SK-N-SH (cell line): ENCODE measurements around the gene GAS2L1. TPM values are rescaled to one million over a fixed set of nuclear protein-coding genes. Genes with fewer than 3 reads are reported as not detected.

Experiments
- CTCF ChIA-PET: fragments of 300-600, 350-600 bp; formaldehyde crosslinking; extraction: SDS; loops from one replicate; lab custom pipeline; 2021; lab: Yijun Ruan, JAX
- POLR2A ChIA-PET: fragments of 350-600 bp; sonication (Branson Sonifier 250); formaldehyde crosslinking; extraction: SDS; loops from one replicate; lab custom pipeline; 2020; ENCODE audit warnings: antibody characterized with exemption, inconsistent platforms; lab: Yijun Ruan, JAX
- DNase-seq: peaks from one replicate; pipeline ENCODE4 v3.0.0; 2012
- H2AFZ ChIP-seq: fragments of 200-600 bp; sonication (generic); 2 replicates; pipeline ENCODE4 v1.8.1; 2016; ENCODE audit warnings: antibody characterized with exemption, mild to moderate bottlenecking, low read depth
- H3F3A ChIP-seq: fragments of 200-600 bp; sonication (generic); replicated peaks from 2 replicates; pipeline ENCODE3; 2016; ENCODE audit warnings: antibody characterized with exemption, mild to moderate bottlenecking; ENCODE audit not compliant: insufficient read depth
- H3K27ac ChIP-seq, 2 experiments: fragments of 200-500 bp in 1 of 2; fragments of 200-600 bp in 1 of 2; sonication (Bioruptor generic) in 1 of 2; sonication (generic), shearing (Covaris generic) in 1 of 2; 2 replicates each; pipeline versions ENCODE4 v1.5.1 to v1.6.1; 2014 to 2016; ENCODE audit warnings: low read depth in 2 of 2, inconsistent platforms in 1 of 2, low read length in 1 of 2, mild to moderate bottlenecking in 1 of 2, mixed read lengths in 1 of 2
- H3K27me3 ChIP-seq: fragments of 200-600 bp; sonication (generic), shearing (Covaris generic); 2 replicates; pipeline ENCODE4 v1.6.1; 2016; ENCODE audit warnings: mixed run types; ENCODE audit not compliant: insufficient read depth
- H3K36me3 ChIP-seq, 2 experiments: fragments of 200-500 bp in 1 of 2; fragments of 200-600 bp in 1 of 2; sonication (Bioruptor generic) in 1 of 2; sonication (generic) in 1 of 2; replicated peaks in 1 of 2; 2 replicates each; pipeline versions ENCODE3 to v1.5.1; 2014 to 2016; ENCODE audit warnings: low read length in 1 of 2, mild to moderate bottlenecking in 1 of 2; ENCODE audit not compliant: insufficient read depth in 2 of 2, control insufficient read depth in 1 of 2
- H3K4me1 ChIP-seq, 2 experiments: fragments of 200-500 bp in 1 of 2; fragments of 200-600 bp in 1 of 2; sonication (Bioruptor generic) in 1 of 2; sonication (generic), shearing (Covaris generic) in 1 of 2; 2 replicates each; pipeline versions ENCODE4 v1.5.1 to v1.6.1; 2014 to 2016; ENCODE audit warnings: low read depth in 1 of 2, low read length in 1 of 2, mixed run types in 1 of 2; ENCODE audit not compliant: insufficient read depth in 2 of 2, control insufficient read depth in 1 of 2
- H3K4me2 ChIP-seq: fragments of 200-600 bp; sonication (generic), shearing (Covaris generic); 2 replicates; pipeline ENCODE4 v1.6.1; 2017; ENCODE audit warnings: mixed run types
- H3K4me3 ChIP-seq, 2 experiments: fragments of 200-500 bp in 1 of 2; fragments of 200-600 bp in 1 of 2; sonication (Bioruptor generic) in 1 of 2; sonication (generic), shearing (Covaris generic) in 1 of 2; 2 replicates each; pipeline versions ENCODE4 v1.5.1 to v1.8.1; 2014 to 2016; ENCODE audit warnings: low read depth in 2 of 2, inconsistent platforms in 1 of 2, low read length in 1 of 2, mild to moderate bottlenecking in 1 of 2, mixed read lengths in 1 of 2, moderate library complexity in 1 of 2
- H3K79me2 ChIP-seq: fragments of 200-600 bp; sonication (generic); 2 replicates; pipeline ENCODE4 v1.8.1; 2017; ENCODE audit warnings: mild to moderate bottlenecking; ENCODE audit not compliant: insufficient read depth
- H3K9ac ChIP-seq: fragments of 200-600 bp; sonication (generic); 2 replicates; pipeline ENCODE4 v1.6.1; 2017; ENCODE audit warnings: mixed run types
- H3K9me2 ChIP-seq: fragments of 200-600 bp; sonication (generic); 2 replicates; pipeline ENCODE4 v1.6.1; 2017; ENCODE audit warnings: mixed run types
- H3K9me3 ChIP-seq: fragments of 200-600 bp; sonication (generic); 2 replicates; pipeline ENCODE4 v1.6.1; 2017; ENCODE audit warnings: mixed run types, mild to moderate bottlenecking, moderate library complexity
- H4K20me1 ChIP-seq: fragments of 200-600 bp; sonication (generic); 2 replicates; pipeline ENCODE4 v1.6.1; 2017; ENCODE audit warnings: mild to moderate bottlenecking, mixed run types; ENCODE audit not compliant: insufficient read depth
- CHD2 ChIP-seq: fragments of 150-350 bp; IDR thresholded peaks from 2 replicates; pipeline ENCODE4 v1.6.1; 2018; ENCODE audit warnings: low read length; ENCODE audit not compliant: partially characterized antibody
- EP300 ChIP-seq, 2 experiments: IDR thresholded peaks; 2 replicates each; pipeline versions ENCODE4 v1.4.0 to v1.6.1; 2012; ENCODE audit warnings: borderline replicate concordance in 1 of 2, low read depth in 1 of 2, low read length in 1 of 2
- EZH2phosphoT487 ChIP-seq: fragments of 200-600 bp; sonication (generic); IDR thresholded peaks from 2 replicates; pipeline ENCODE4 v1.6.1; 2017; ENCODE audit warnings: low read depth, mixed run types, mild to moderate bottlenecking, antibody characterized with exemption, moderate library complexity, borderline replicate concordance
- JUND ChIP-seq: IDR thresholded peaks from 2 replicates; pipeline ENCODE4 v1.4.0; 2012
- MEF2A ChIP-seq: IDR thresholded peaks from 2 replicates; pipeline ENCODE4 v1.4.0; 2012; ENCODE audit warnings: low read depth, borderline replicate concordance
- MXI1 ChIP-seq: IDR thresholded peaks from 2 replicates; pipeline ENCODE4 v1.6.1; 2012; ENCODE audit warnings: mild to moderate bottlenecking, low read depth, low read length, improper control_type of control experiment
- NFIC ChIP-seq: IDR thresholded peaks from 2 replicates; pipeline ENCODE4 v1.4.0; 2012; ENCODE audit warnings: borderline replicate concordance
- POLR2AphosphoS5 ChIP-seq: IDR thresholded peaks from 2 replicates; pipeline ENCODE4 v1.6.1; 2012; ENCODE audit warnings: low read depth, low read length
- REST ChIP-seq: IDR thresholded peaks from 2 replicates; pipeline ENCODE4 v1.6.1; 2012; ENCODE audit warnings: mild to moderate bottlenecking, low read depth, low read length, moderate library complexity
- TAF1 ChIP-seq: IDR thresholded peaks from 2 replicates; pipeline ENCODE4 v1.6.1; 2012; ENCODE audit warnings: low read depth, mild to moderate bottlenecking, low read length, moderate library complexity, borderline replicate concordance
- TCF12 ChIP-seq: IDR thresholded peaks from 2 replicates; pipeline ENCODE4 v1.4.0; 2012
- USF1 ChIP-seq: IDR thresholded peaks from 2 replicates; pipeline ENCODE4 v1.4.0; 2012; ENCODE audit warnings: low read depth, borderline replicate concordance
- USF2 ChIP-seq: fragments of 150-350 bp; IDR thresholded peaks from 2 replicates; pipeline ENCODE4 v1.6.1; 2017; ENCODE audit warnings: antibody characterized with exemption, low read length, low read depth, borderline replicate concordance
- YY1 ChIP-seq: IDR thresholded peaks from 2 replicates; pipeline ENCODE4 v1.4.0; 2012; ENCODE audit warnings: low read depth, mild to moderate bottlenecking
- ZBTB33 ChIP-seq: IDR thresholded peaks from 2 replicates; pipeline ENCODE4 v1.4.0; 2012; ENCODE audit warnings: low read depth, borderline replicate concordance
- WGBS: methylation state at CpG from one replicate; pipeline ENCODE4 v1.1.6; 2017; ENCODE audit warnings: low lambda C conversion rate; 5-methylcytosine and 5-hydroxymethylcytosine counted together
- polyA plus RNA-seq, 3 experiments: library from polyadenylated mRNA; depleted of rRNA; stranded (reverse); fragments of >200 nt; gene quantifications; 2 replicates each; pipeline ENCODE4 v1.2.3, GENCODE V29; 2012

The GAS2L1 gene
- polyA plus RNA-seq, 1 of the 3 experiments (the other 2 are of a cell fraction): 21.8 TPM

GRCh38 chr22:29328055-29328454 is 21.6 kb downstream of the GAS2L1 start (continued):
- TF ChIP-seq REST (no peak), CHD2 (no peak), POLR2AphosphoS5 (no peak), ZBTB33 (no peak), NFIC (no peak), USF2 (no peak), EZH2phosphoT487 (no peak), TCF12 (no peak), MEF2A (no peak)

GRCh38 chr22:29328566-29329500 is 22.4 kb downstream of the GAS2L1 start:
- H2AFZ ChIP-seq: no peak overlapping the region
- peaks cover 0 to 18% of the 10 kb centered on the region in 2 experiments; a peak in 1 of 4 replicates for H3K4me1 ChIP-seq
- no peak overlapping the region for H3K4me2 ChIP-seq
- no peak overlapping the region for H3K9ac ChIP-seq
- CTCF ChIA-PET: interaction anchor here (1.3 to 5.6 kb wide), 4 partner anchors 14 to 30 kb away, joined by 4 to 35 read pairs (median 6); partner anchors contain the start of gene GAS2L1
- H3K79me2 ChIP-seq: no peaks in the 10 kb centered on the region
- no peaks in the 10 kb centered on the region for H3K9me3 ChIP-seq
- H3K9me2 ChIP-seq: no peaks in the 10 kb centered on the region
- H3K27me3 ChIP-seq: no peaks in the 10 kb centered on the region
- no peak overlapping the region for H3K4me3 ChIP-seq
- H3F3A ChIP-seq: no peaks in the 10 kb centered on the region
- 92% methylated on average over 14 of the region's 34 CpGs for WGBS
- peaks cover 0 to 49% of the 10 kb centered on the region in 2 experiments for H3K36me3 ChIP-seq
- no peak overlapping the region for H3K27ac ChIP-seq
- H4K20me1 ChIP-seq: no peaks in the 10 kb centered on the region
- POLR2A ChIA-PET: no interaction called here
- DNase-seq: no peak
- TF ChIP-seq YY1 (no peak), USF1 (no peak), MXI1 (no peak), ZBTB33 (no peak), JUND (no peak), EP300 (IDR thresholded peaks at IDR 0.05; ENCODE audit: borderline replicate concordance in 1 of 2, low read depth in 1 of 2, low read length in 1 of 2) (no peak), TAF1 (no peak), USF2 (no peak)
